GM18517 (cell line): Measurements from ENCODE around the gene FOXI1.
"Not testable (repeated sequence)": the region's sequence is repeated elsewhere in the genome, so short reads cannot be mapped to it uniquely, and the experiment has no call there.

ENCODE experiments used
- ATAC-seq: cut with Tn5 transposase; IDR thresholded peaks from one replicate; pipeline ENCODE4 v1.9.1; 2021; ENCODE audit warnings: mild to moderate bottlenecking, moderate library complexity; ENCODE audit not compliant: unreplicated experiment

FOXI1 gene

GRCh38 chr5:170121321-170121720 lies 15.6 kb downstream of the FOXI1 start:
- no peak for ATAC-seq

DNA sequence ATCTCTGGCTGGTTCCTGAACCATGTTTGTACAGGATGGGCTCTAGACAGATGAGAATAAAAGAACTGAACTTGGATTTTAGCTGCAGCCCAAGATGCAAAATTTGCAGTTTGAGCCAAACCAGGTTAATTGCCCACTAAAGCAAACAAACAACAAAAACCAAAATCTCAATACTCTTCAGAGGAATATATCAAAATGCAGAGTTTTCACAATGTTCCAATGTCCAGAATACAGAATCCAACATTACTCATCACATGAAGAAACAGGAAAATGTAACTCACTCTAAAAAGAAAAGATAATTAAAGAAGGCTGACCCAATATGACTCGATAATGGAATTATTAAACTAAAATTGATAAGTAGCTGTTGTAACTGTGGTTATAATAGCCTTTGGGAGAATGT lies 20.4 kb downstream of the FOXI1 start:
- ATAC-seq: no peak

DNA sequence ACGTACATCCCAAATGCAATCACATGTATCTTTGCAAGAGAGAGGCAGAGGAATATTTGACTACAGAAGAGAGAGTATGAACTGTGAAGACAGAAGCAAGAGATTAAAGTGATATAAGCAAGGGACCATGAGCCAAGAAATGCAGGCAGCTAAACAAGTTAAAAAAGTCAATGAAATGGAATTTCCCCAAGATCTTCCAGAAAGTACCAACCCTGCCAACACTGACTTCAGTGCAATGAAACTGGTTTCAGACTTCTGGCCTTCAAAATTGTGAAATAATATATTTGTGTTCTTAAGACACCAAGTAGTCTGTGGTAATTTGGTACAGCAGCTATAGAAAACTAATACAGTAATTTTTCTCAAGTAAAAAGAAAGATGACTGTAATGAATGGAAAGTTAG lies 20.9 kb downstream of the FOXI1 start:
- no peak for ATAC-seq

DNA sequence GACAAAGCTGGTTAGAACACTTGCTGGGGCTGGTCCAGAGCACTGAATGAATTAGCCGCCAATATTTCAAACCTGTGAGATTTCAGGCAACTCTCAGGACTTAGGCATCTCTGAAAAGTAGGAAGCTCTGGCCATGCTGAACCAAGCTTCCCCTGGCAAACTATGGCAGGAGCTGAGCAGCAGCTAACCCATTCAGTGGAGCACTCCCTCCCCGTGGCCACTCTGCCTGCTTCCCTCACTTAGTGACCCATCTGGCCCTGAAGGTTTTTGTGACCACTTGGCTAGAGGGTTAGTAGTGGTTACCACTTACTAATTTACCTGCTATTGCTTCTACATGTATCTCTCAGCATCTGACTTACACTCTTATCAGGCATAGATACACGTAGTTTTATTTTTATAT lies 25.5 kb downstream of the FOXI1 start:
- no peak for ATAC-seq

- ATAC-seq: no peak
Measured at GRCh38 chr5:170132269-170132975, 26.7 kb downstream of the FOXI1 start.

- no peak for ATAC-seq
Measured at GRCh38 chr5:170132976-170133448, 27.3 kb downstream of the FOXI1 start.

DNA sequence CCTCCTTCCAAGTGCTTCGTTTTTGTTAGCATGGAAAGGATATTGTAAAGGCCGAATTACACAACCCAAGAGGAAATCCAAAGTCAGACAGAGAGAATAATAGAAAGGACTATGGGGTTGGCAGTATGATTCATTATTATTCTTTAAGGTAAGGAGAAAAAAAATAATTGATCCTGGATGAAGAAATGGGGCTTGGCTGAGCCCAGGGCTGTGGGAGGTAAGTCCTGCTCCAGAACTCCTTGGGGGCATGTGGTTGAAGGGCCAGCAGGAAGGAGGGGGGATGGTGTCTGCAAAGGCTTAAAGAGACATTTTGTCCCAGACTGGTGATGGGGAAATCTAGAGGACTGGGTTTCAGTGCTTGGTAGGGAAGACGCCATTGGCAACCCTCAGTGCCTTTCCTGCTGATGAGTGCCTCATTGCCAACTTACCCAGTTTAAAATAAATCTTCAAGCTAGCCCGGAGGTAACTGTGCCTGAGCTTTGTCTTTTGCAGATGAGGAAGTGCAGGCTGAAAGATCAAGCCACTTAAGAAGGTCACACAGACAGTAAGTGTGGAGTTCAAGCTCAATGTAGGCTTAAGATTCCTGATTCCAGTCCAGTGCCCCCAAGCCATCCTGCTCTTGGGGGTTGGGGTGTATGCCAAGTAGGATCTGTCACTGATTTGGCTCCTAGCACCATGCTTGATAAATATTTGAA lies 30.2 kb downstream of the FOXI1 start:
- no peak for ATAC-seq

- ATAC-seq: no peak
Measured at GRCh38 chr5:170136506-170136905, 30.8 kb downstream of the FOXI1 start.

DNA sequence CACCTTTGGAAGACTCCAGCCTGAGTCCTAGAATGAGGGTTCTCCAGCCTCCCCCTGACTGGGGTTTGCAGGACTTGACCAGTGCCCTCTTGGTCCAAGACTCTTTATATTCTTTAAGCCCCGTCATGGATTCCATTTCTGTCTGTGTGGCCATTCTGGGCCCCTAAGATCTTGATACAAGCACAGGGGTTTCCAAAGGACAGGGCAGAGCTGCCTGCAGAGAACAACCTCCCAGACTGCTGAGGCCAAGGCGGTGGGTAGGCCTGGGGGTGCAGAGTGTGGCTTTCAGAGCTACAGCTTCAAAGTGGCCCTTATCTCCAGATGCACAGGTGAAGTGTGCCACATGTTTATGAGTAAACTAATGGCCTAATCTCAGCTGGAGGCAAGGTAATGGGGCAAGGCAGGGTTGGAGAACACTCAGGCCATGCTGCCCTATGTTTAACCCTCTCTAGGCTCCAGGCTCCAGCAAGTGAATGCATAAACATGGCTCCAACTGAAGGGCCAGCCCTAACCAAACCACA lies 32.1 kb downstream of the FOXI1 start:
- no peak for ATAC-seq

DNA sequence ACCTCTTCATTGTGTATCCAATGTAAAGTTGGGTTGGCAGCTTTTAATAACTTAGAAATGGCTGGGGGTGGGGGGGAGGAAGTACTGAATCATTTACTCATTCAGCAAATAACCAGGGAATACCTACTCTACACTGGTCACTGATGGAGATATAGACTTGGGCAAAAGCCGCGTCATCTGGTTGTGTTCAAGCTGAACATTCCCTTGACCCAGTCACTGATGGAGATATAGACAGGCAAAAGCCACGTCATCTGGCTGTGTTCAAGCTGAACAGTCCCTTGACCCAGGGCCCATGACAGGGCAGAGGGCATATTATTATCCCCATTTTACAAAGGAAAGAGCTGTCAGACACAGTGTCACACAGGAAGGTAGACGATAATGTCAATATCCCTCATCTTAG lies 32.6 kb downstream of the FOXI1 start:
- no peak for ATAC-seq

GRCh38 chr5:170139786-170140335 lies 34.2 kb downstream of the FOXI1 start:
- no peak for ATAC-seq

DNA sequence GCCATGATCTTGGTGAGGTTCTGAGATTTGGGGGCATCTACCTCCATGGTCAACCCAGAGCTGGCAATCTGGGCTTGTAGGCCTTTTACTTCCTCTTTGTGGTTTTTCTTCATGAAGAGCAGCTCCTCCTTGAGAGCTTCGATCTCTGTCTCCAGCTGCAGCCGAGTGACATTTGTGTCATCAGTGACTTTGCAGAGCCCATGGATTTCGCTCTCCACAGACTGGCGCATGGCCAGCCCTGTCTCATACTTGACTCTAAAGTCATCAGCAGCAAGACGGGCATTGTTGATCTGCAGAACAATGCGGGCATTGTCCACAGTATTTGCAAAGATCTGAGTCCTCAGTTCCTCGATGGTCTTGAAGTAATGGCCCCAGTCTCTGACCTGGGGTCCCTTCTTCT lies 35.5 kb downstream of the FOXI1 start:
- ATAC-seq: not testable (repeated sequence)

DNA sequence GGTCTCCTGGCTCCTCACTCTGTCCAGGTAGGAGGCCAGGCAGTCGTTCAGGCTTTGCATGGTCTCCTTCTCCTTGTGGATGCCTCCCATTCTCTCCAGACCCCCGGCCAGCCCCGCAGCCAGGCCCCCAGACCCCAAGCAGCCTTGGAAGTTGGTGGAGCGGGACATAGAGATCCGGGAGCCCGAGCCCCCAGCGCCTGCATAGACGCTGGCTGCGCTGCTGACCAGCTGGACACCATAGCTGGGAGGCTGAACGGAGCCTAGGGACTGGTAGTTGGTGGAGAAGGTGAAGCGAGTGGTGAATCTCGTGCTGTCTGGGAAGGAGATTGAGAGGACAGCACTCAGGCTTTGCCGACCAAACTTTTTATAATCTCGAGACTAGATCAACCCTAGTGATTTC lies 35.9 kb downstream of the FOXI1 start:
- no peak for ATAC-seq

- ATAC-seq: no peak
Measured at GRCh38 chr5:170142196-170142595, 36.5 kb downstream of the FOXI1 start.

DNA sequence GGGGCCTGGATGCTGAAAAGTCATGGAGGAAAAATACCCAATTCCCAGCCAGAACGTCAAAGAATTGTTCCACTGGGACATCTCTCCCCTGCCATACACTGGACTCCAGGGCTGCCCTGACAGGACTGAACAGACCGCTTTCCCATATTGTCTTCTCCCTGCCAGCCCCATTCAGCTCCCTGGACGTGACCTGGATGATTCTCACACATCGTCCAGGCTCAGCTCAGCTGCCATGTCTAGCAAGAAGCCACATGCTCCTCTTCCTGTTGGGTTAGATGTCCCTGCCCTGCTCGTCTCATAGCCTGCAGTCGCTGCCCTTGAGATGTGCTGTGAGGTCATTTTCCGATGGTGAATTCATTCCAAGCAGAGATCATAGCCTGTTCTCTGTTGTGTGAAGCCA lies 37.4 kb downstream of the FOXI1 start:
- ATAC-seq: no peak

DNA sequence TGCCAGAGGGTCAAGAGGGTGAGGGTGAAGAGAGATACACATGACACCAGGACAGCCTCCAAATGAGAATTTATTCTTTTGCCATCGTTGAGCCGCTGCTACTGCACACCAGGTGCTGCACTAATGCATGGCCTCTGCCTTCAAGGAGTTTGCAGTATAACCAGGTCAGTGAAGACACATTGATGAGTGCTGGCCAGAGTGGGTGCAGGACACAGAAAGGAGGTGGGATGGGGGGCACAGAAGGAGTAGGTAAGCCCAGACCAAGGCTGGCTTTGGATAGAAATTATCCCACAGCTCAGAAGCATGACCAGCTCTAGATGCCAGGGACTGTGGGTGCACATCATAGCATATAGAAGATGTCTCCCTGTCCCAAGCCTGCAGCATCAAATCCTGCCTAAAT lies 38.0 kb downstream of the FOXI1 start:
- ATAC-seq: no peak

GRCh38 chr5:170144286-170145023 lies 38.8 kb downstream of the FOXI1 start:
- ATAC-seq: no peak

DNA sequence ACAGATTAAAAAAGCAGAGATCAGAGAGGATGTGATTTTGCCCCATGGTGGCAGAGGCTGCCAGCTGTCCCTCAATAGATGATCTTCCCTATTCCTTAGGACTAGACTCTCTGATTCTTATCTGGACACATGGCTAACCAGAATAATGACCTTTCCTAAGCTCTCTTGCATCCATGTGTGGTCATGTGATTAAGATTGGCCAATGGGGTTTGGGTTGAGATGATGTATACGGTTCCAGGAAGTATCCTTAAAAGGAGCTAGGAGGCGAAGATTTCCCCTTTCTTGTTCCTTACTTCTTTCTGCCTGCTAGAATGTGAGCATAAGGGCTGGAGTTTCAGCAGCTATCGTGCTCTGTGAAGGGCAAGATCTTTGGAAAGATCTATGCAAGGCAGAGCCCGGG lies 39.8 kb downstream of the FOXI1 start:
- no peak for ATAC-seq

DNA sequence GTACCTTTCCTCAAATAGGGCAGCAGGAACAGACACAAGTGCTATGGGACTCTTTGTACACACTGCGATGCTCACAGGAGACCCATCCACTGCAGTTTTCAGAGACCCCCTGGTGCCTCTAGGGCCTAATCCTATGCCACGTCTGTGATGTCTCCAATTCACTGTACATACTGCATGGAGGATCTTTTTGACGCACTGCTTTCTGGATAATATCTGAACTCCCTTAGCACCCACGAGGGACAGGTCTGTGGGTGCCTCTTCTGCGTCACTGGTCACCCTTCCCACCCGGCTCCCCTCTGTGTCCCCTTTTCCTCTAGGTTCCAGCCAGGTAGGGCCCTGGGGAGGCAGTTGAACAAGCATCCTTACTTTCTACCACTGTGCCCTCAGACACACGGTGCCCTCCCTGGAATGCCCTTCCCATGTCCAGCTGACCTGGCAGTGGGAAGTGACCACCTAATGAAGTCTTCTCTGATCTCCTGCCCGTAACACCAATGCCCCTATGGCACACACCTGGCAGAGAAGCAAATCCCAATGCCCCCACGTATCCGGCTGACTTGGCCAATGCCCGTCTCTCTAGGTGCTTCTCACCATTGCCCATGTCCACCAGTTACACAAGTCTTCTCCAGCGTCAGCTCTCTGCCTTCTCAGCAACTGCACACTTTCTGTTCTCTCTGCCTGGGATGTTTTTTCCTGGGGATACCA lies 41.5 kb downstream of the FOXI1 start:
- ATAC-seq: no peak

DNA sequence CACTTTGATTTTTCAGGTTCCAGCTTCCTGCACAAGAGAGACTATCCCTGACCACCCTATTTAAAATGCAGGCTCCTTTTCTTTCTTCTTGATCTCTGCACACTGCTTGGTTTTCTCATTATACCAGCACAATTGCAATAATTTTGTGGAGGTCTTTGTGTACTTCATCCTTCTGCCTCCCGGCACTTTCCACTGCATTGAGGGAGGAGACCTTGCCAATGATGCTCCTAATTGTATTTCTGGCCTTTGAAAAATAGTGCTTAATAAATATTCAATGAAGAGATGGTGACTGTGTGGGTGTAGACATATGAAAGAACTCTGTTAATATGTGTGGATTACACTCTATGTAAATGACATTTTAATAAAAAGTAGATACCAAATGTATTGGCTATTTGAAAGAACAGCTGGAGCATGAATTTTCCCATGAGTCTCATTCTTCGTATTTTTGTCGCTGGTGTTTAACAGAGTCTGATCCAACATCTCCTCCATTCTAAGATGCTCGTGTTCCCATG lies 42.1 kb downstream of the FOXI1 start:
- no peak for ATAC-seq
